Measurements from ENCODE around the gene TCHHL1.

Gene TCHHL1

GRCh38 chr1:152089014-152089674 is at the start of gene TCHHL1:
TCHHL1 (minus strand) TSS chr1:152089064; CDS start chr1:152088143, 921 bp downstream.
- no peak for DNase-seq (ENCODE audit: low read depth)

DNA sequence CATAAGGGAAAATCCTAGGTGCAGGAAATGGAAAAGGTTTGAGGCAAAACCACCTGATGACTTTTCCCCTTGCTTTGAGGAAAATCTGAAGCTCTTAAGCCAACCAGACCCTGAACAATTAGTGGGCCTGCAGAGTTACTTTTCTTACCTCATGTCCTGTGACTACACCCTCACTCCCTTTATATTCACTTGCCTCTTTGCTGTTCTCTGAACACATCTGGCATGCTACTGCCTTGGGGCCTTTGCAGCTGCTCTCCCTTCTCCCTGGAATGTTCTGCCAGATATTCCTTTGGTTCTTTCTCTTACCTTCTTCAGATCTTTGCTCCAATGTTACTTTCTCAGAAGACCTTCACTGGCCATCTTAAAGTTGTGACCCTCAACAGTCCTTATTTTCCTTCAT is 48.4 kb upstream of the TCHHL1 start:
- DNase-seq (ENCODE audit: low read depth): no peak

- no peak for DNase-seq (ENCODE audit: low read depth)
Measured at GRCh38 chr1:152130186-152130585, 41.3 kb upstream of the TCHHL1 start.

DNA sequence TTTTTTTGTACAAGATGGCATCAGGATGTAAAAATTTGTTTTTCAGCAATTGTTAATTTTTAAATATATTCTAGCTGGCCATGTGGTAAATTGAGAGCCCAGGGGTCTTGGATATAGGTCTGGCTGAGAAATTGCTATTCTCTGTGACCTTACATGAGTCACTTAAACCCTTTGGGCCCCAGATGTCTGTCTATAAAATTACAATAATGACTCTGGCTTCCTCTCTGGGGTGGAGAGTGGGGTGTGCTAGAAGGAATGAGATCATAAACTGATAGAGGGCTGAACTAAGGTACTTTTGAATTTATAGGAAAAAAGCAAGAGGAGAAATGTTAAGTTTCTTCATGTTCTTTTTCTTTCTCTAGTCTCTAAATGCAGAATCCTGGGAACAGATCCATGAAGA is 38.8 kb upstream of the TCHHL1 start:
- DNase-seq (ENCODE audit: low read depth): peak; percentile 24

DNA sequence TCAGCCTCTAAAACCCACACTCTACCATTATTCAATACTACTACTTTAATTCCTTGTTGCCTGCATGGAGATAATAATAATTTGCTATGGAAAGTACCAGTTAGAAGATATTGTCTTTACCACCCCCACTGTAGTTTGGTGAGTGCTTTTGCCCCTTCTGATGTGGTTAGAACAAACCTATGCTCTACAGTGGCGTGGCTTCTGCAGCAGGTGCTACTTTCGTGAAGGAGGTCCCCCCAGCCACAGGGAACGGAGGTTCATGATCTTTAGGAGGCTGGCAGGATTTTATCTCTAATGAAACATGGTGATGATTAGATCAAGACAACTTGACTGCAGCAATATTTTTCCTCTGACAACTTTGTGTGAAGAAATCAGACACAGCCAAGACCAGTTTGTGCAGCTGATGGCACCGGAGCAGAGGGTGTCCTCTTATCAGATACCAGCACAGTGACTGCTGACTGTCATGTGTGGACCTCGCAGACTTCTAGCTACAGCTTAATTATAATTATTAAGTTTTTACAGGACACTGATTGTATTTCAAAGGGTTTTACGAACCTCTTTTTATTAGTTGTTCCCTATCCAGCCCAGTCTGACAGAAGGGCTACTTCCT is 37.1 kb upstream of the TCHHL1 start:
- no peak for DNase-seq (ENCODE audit: low read depth)

DNA sequence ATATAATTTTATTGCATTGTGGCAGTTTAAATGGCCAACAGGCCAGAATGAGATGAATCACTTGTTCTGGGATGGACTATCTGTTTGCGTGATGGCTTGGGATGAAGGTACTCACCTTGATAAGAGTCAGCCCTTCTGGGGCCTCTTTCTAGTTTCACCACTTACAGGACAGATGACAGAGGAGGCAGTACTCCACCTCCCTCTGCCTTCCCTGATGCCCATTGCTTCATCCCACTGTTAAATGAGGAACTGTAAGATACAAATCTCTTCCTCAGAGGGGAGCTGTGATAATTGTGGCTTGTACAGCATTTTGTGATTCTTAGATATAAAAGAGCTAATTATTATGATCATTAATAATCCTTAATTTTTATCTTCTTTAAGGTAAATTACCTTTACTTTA is 30.1 kb upstream of the TCHHL1 start:
- DNase-seq (ENCODE audit: low read depth): no peak

GRCh38 chr1:152115344-152115743 is 26.5 kb upstream of the TCHHL1 start, which contains the start of gene TCHH:
TCHH (minus strand) TSS chr1:152115444; CDS start chr1:152114080, 1,364 bp downstream.
- no peak for DNase-seq (ENCODE audit: low read depth)

- no peak for DNase-seq (ENCODE audit: low read depth)
Measured at GRCh38 chr1:152112885-152113432, 24.1 kb upstream of the TCHHL1 start.

GRCh38 chr1:152112101-152112884 is 23.4 kb upstream of the TCHHL1 start:
- DNase-seq (ENCODE audit: low read depth): peak; percentile 18

DNA sequence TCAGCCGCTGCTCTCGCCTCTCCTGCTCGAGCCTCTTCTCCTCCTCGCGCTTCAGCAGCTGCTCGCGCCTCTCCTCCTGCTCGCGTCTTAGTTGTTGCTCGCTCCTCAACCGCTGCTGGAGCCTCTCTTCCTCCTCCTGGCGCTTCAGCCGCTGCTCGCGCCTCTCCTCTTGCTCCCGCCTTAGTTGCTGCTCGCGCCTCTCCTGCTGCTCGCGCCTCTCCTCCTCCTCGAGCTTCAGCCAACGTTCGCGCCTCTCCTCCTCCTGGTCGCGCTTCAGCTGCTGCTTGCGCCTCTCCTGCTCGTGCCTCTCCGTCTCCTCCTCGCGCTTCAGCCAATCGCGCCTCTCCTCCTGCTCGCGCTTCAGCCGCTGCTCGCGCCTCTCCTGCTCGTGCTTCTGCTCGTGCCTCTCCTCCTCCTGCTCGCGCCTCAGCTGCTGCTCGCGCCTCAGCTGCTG is 22.7 kb upstream of the TCHHL1 start:
- peak; percentile 54 for DNase-seq (ENCODE audit: low read depth)

- DNase-seq (ENCODE audit: low read depth): peak; percentile 70
Measured at GRCh38 chr1:152110860-152111514, 22.1 kb upstream of the TCHHL1 start.

DNA sequence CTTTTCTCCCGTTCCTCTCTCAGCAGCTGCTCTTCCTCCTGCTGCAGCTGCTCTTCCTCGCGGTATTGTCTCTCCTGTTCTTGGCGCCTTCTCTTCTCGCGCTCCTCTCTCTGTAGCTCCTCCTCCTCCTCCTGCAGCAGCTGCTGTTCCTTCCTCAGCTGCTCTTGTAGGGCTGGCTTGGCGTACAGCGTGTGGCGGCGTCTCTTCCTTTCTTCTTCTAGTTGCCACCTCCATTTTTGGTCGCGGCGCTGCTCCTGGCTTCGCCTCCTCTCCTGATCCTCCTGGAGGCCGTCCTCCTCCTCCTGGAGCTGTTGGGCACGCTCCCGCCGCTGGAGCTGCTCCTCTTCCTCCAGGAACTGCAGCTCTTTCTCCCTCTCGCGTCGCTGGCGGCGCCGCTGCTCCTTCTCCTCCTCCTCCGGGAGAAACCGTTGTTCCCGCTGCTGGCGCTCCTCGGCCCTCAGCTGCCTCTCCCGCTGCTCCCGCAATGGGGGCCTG is 21.5 kb upstream of the TCHHL1 start:
- DNase-seq (ENCODE audit: low read depth): peak; percentile 72

DNA sequence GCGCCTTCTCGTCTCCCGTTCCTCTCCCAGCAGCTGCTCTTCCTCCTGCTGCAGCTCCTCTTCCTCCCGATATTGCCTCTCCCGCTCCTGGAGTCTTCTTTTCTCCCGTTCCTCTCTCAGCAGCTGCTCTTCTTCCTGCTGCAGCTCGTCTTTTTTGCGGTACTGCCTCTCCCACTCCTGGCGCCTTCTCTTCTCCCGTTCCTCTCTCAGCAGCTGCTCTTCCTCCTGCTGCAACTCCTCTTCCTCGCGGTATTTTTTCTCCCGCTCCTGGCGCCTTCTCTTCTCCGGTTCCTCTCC is 21.1 kb upstream of the TCHHL1 start:
- no peak for DNase-seq (ENCODE audit: low read depth)

GRCh38 chr1:152109231-152109997 is 20.6 kb upstream of the TCHHL1 start:
- peak; percentile 26 for DNase-seq (ENCODE audit: low read depth)

DNA sequence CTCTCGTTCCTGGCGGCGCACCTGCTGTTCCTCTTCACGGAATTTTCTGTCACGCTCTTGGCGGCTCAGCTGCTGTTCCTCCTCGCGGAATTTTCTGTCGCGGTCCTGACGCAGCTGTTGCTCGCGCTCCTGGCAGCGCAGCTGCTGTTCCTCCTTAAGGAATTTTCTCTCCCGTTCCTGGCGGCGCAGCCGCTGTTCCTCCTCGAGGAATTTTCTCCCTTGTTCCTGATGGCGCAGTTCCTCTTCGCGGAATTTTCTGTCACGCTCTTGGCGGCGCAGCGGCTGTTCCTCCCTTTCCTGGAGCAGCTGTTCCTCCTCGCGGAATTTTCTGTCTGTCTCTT is 20.0 kb upstream of the TCHHL1 start:
- no peak for DNase-seq (ENCODE audit: low read depth)

DNA sequence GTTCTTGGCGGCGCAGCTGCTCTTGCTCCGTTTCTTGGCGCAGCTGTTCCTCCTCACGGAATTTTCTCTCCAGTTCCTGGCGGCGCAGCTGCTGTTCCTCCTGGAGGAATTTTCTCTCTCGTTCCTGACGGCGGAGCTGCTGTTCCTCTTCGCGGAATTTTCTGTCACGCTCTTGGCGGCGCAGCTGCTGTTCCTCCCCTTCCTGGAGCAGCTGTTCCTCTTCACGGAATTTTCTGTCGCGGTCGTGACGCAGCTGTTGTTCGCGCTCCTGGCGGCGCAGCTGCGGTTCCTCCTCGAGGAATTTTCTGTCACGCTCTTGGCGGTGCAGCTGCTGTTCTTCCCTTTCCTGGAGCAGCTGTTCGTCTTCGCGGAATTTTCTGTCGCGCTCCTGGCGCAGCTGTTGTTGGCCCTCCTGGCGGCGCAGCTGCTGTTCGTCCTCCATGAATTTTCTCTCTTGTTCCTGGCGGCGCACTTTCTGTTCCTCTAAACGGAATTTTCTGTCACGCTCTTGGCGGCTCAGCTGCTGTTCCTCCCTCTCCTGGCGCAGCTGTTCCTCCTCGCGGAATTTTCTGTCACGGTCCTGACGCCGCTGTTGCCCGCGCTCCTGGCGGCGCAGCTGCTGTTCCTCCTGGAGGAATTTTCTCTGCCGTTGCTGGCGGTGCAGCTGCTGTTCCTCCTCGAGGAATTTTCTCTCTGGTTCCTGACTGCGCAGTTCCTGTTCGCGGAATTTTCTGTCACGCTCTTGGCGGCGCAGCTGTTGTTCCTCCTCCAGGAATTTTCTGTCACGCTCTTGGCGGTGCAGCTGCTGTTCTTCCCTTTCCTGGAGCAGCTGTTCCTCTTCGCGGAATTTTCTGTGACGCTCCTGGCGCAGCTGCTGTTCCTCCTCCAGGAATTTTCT is 19.4 kb upstream of the TCHHL1 start:
- DNase-seq (ENCODE audit: low read depth): peak; percentile 61

GRCh38 chr1:152107031-152107983 is 18.4 kb upstream of the TCHHL1 start:
- DNase-seq (ENCODE audit: low read depth): no peak

GRCh38 chr1:152104854-152105253 is 16.0 kb upstream of the TCHHL1 start:
- no peak for DNase-seq (ENCODE audit: low read depth)

DNA sequence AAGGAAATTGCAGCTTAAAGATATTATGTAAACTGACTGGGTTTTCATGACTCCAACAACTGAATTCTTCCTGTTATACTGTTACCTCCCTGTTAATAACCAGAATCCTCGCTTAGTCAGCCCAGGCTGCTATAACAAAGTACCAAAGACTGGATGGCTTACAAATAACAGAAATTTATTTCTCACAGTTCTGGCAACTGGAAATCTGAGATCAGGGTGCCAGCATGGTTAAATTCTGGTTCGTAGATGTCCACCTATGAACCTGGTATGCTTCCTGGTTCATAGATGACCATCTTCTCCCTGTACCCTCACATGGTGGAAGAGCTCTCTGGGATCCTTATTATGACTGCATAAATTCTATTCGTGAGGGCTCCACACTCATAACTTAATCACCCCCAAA is 8.1 kb upstream of the TCHHL1 start:
- DNase-seq (ENCODE audit: low read depth): no peak
